PFSK-1 (cell line): ENCODE data around the gene SH3D21.

Experiments
- FOXP2 ChIP-seq: optimal IDR thresholded peaks from 2 replicates; pipeline ENCODE3; 2011; ENCODE audit warnings: borderline replicate concordance, control low read depth, inconsistent platforms; ENCODE audit not compliant: insufficient read depth; ENCODE audit errors: extremely low read length, extremely low read depth
- POLR2AphosphoS5 ChIP-seq: IDR thresholded peaks from 2 replicates; pipeline ENCODE4 v1.6.1; 2012; ENCODE audit warnings: low read depth, mild to moderate bottlenecking, control low read depth, low read length, moderate library complexity
- REST ChIP-seq, 2 experiments: IDR thresholded peaks; 2 replicates each; pipeline versions ENCODE4 v1.6.1 to v1.8.0; 2011 to 2012; ENCODE audit warnings: low read depth in 2 of 2, low read length in 2 of 2, control low read depth in 1 of 2, inconsistent platforms in 1 of 2, mild to moderate bottlenecking in 1 of 2, moderate library complexity in 1 of 2; ENCODE audit not compliant: insufficient read depth in 1 of 2
- SIN3A ChIP-seq: IDR thresholded peaks from 2 replicates; pipeline ENCODE4 v1.6.1; 2012; ENCODE audit warnings: mild to moderate bottlenecking, low read length, moderate library complexity, borderline replicate concordance; ENCODE audit not compliant: insufficient read depth
- TAF1 ChIP-seq: IDR thresholded peaks from 2 replicates; pipeline ENCODE4 v1.6.1; 2012; ENCODE audit warnings: low read length, control low read depth, borderline replicate concordance; ENCODE audit not compliant: insufficient read depth

The SH3D21 gene

GRCh38 chr1:36285443-36286101, 20.6 kb upstream of the SH3D21 start:
- no peak for TF ChIP-seq SIN3A
- TF ChIP-seq FOXP2: no peak
- TF ChIP-seq POLR2AphosphoS5: no peak
- TF ChIP-seq TAF1: no peak
- no peak for TF ChIP-seq REST (IDR thresholded peaks at IDR 0.05; ENCODE audit: insufficient read depth in 1 of 2, low read depth in 2 of 2, low read length in 2 of 2)

DNA sequence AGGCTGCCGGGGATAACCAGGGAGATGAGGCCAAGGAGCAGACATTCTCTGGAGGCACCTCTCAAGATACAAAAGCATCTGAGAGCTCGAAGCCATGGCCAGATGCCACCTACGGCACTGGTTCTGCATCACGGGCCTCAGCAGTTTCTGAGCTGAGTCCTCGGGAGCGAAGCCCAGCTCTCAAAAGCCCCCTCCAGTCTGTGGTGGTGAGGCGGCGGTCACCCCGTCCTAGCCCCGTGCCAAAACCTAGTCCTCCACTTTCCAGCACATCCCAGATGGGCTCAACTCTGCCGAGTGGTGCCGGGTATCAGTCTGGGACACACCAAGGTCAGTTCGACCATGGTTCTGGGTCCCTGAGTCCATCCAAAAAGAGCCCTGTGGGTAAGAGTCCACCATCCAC, 19.4 kb upstream of the SH3D21 start:
- TF ChIP-seq POLR2AphosphoS5: no peak
- no peak for TF ChIP-seq REST (IDR thresholded peaks at IDR 0.05; ENCODE audit: insufficient read depth in 1 of 2, low read depth in 2 of 2, low read length in 2 of 2)
- TF ChIP-seq FOXP2: no peak
- no peak for TF ChIP-seq TAF1
- no peak for TF ChIP-seq SIN3A

DNA sequence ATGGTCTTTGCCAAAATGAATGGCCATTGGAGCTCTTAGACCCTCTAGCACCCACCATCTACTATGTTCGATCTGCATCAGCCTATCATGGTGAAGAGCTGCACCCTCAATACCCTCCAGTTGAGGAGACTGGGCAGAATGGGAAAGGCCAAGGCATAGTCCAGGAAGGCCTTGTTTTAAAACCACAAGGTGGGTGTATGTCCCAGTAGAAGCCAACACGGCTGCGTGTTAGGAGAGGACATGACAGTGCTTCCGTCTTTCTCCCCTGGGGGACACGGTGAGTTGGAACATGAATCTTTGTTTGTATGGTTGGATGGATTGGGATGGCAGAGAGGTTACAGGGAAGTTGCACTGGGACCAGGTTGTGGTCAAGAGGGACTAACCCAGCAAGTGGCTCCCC, 18.6 kb upstream of the SH3D21 start:
- no peak for TF ChIP-seq FOXP2
- no peak for TF ChIP-seq REST (IDR thresholded peaks at IDR 0.05; ENCODE audit: insufficient read depth in 1 of 2, low read depth in 2 of 2, low read length in 2 of 2)
- no peak for TF ChIP-seq TAF1
- no peak for TF ChIP-seq SIN3A
- no peak for TF ChIP-seq POLR2AphosphoS5

DNA sequence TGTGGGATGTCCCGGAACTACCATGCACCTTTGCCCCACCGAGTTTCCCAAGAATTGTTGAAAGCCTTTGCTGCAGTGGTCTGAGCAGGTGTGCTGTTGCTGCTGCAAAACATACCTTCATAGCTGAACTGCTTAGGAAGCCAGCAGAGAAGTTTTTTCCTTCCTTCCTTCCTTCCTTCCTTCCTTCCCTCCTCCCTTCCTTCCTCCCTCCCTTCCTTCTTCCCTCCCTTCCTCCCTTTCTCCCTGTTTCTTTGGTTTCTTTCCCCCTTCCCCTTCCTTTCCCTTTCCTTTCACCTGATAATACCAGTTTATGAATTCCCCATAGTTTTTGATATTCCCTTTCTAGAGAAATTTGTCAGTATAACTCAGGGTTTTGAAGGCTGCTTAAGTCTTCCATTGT, 10.8 kb upstream of the SH3D21 start:
- no peak for TF ChIP-seq SIN3A
- no peak for TF ChIP-seq REST (IDR thresholded peaks at IDR 0.05; ENCODE audit: insufficient read depth in 1 of 2, low read depth in 2 of 2, low read length in 2 of 2)
- TF ChIP-seq FOXP2: no peak
- no peak for TF ChIP-seq POLR2AphosphoS5
- TF ChIP-seq TAF1: no peak
